SH-SY5Y (cell line): ENCODE measurements around the gene LAGE3.

Experiments
- GATA2 ChIP-seq: IDR thresholded peaks from 2 replicates; pipeline ENCODE4 v1.6.1; 2011; ENCODE audit warnings: mild to moderate bottlenecking, low read depth, low read length
- GATA3 ChIP-seq: IDR thresholded peaks from 2 replicates; pipeline ENCODE4 v1.6.1; 2011; ENCODE audit warnings: low read depth, mild to moderate bottlenecking, low read length, moderate library complexity

- TF ChIP-seq GATA3 (no peak), GATA2 (no peak)
Measured at GRCh38 chrX:154445776-154446175, 33.3 kb downstream of the LAGE3 start.
